Measurements from ENCODE around the gene RGPD4. TPM values are rescaled to one million over a fixed set of nuclear protein-coding genes. Genes with fewer than 3 reads are reported as not detected.

The RGPD4 gene
- polyA plus RNA-seq, 1 donor from 2014 or later, result 0.26 TPM

- no peak overlapping the region for H3K9ac ChIP-seq (ENCODE audit: low read length)
- peak; percentile 90 for TF ChIP-seq RAD21 (conservative IDR thresholded peaks at IDR 0.05)
- TF ChIP-seq SMC3 (conservative IDR thresholded peaks at IDR 0.05; ENCODE audit: poor library complexity), result peak; percentile 89
- TF ChIP-seq EZH2 (IDR thresholded peaks at IDR 0.05; ENCODE audit: borderline replicate concordance, insufficient read depth, low read length, poor library complexity, severe bottlenecking), result no peak
- TF ChIP-seq REST (IDR thresholded peaks at IDR 0.05; ENCODE audit: borderline replicate concordance), result no peak
- TF ChIP-seq CTCF (IDR thresholded peaks at IDR 0.05; ENCODE audit: poor library complexity, severe bottlenecking), result peak; percentile 85
- TF ChIP-seq EP300 (conservative IDR thresholded peaks at IDR 0.05; ENCODE audit: poor library complexity, severe bottlenecking), result no peak
- no peak for TF ChIP-seq MXI1 (conservative IDR thresholded peaks at IDR 0.05; ENCODE audit: poor library complexity, severe bottlenecking)
- TF ChIP-seq TAF1 (IDR thresholded peaks at IDR 0.05; ENCODE audit: low read depth), result no peak
Measured at GRCh38 chr2:107932979-107933378, 106.3 kb downstream of the RGPD4 start.

DNA sequence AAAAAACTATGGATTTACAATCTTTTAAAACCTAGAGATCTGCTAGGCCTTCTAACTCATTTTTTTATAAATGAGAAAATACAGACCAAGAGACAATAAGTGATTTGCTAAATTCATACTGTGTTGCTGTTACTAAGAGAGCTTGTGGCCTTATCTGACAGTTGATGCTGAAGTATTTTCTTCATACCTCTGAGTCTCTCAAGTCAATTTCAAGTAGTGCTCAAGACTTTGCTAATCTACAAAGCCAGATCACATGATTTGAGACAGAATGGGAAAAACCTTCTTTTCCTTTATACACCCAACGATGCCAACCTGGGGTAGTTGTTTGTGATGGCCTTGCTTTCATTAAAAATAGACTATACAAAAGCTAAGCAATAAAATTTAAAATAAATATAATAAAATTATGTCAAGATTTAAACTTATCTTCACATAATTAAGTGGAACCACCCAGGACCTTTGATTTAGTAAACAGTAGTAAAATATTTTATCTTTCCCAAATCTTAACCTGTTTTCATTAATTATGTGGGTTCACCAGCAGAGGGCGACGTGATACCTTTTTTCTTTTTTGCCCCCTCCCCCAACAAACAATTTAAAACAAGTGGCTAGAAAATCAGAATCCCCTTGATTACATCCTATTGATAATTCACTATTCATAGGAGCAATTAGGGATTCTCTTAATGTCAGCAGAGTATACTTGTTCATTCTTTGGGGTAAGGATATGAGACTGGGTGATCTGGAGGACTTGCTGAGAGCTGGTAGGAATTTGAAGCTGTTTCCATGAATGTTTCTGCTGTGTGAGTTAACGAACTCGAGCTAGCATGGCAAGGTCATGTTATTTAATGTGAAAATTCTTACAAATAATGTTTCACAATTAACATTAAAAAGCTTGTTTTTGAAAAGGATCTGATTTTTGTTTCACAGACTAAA lies 110.0 kb downstream of the RGPD4 start:
- Histone ChIP-seq H3K27me3 (ENCODE audit: insufficient read depth, low read depth, low read length) (no peaks in the 10 kb centered on the region), H3K79me2 (replicated peaks; ENCODE audit: insufficient read depth, low read length) (no peaks in the 10 kb centered on the region), H2AFZ (ENCODE audit: low read depth, low read length) (no peak overlapping the region), H3F3A (ENCODE audit: insufficient read depth, low read length, poor library complexity, severe bottlenecking) (no peaks in the 10 kb centered on the region), H3K9ac (ENCODE audit: low read length) (no peak overlapping the region), H4K20me1 (ENCODE audit: insufficient read depth) (no peaks in the 10 kb centered on the region), H3K36me3 (ENCODE audit: insufficient read depth, low read length) (no peaks in the 10 kb centered on the region), H3K9me2 (ENCODE audit: insufficient read depth, low read length) (no peaks in the 10 kb centered on the region), H3K4me2 (ENCODE audit: low read length) (no peak overlapping the region), H3K27ac (ENCODE audit: low read length) (no peak overlapping the region), H3K9me3 (ENCODE audit: low read length) (no peaks in the 10 kb centered on the region), H3K4me3 (ENCODE audit: low read length) (no peak overlapping the region)
- TF ChIP-seq TAF1 (IDR thresholded peaks at IDR 0.05; ENCODE audit: low read depth) (no peak), POLR2AphosphoS5 (IDR thresholded peaks at IDR 0.05) (no peak), SMC3 (conservative IDR thresholded peaks at IDR 0.05; ENCODE audit: poor library complexity) (peak; percentile 89), MXI1 (conservative IDR thresholded peaks at IDR 0.05; ENCODE audit: poor library complexity, severe bottlenecking) (no peak), EZH2 (IDR thresholded peaks at IDR 0.05; ENCODE audit: borderline replicate concordance, insufficient read depth, low read length, poor library complexity, severe bottlenecking) (no peak), EP300 (conservative IDR thresholded peaks at IDR 0.05; ENCODE audit: poor library complexity, severe bottlenecking) (no peak), CTCF (IDR thresholded peaks at IDR 0.05; ENCODE audit: poor library complexity, severe bottlenecking) (peak; percentile 80), RAD21 (conservative IDR thresholded peaks at IDR 0.05) (peak; percentile 84), REST (IDR thresholded peaks at IDR 0.05; ENCODE audit: borderline replicate concordance) (no peak)

More at GRCh38 chr2:107932979-107933378, 106.3 kb downstream of the RGPD4 start:
- Histone ChIP-seq H2AFZ (ENCODE audit: low read depth, low read length) (no peak overlapping the region), H3K4me3 (ENCODE audit: low read length) (no peak overlapping the region), H3F3A (ENCODE audit: insufficient read depth, low read length, poor library complexity, severe bottlenecking) (no peaks in the 10 kb centered on the region), H3K36me3 (ENCODE audit: insufficient read depth, low read length) (no peaks in the 10 kb centered on the region), H3K9me3 (ENCODE audit: low read length) (no peaks in the 10 kb centered on the region), H3K9me2 (ENCODE audit: insufficient read depth, low read length) (no peaks in the 10 kb centered on the region), H3K79me2 (replicated peaks; ENCODE audit: insufficient read depth, low read length) (no peaks in the 10 kb centered on the region), H4K20me1 (ENCODE audit: insufficient read depth) (no peaks in the 10 kb centered on the region), H3K4me2 (ENCODE audit: low read length) (no peak overlapping the region), H3K27ac (ENCODE audit: low read length) (no peak overlapping the region), H3K27me3 (ENCODE audit: insufficient read depth, low read depth, low read length) (no peaks in the 10 kb centered on the region)
